WERI-Rb-1 (cell line): ENCODE measurements around the gene CRYGC.
A peak's percentile ranks its signal among the peaks of the same experiment; 100 is the strongest.

Experiments used
- DNase-seq: peaks from one replicate; pipeline ENCODE4 v3.0.0-alpha.2; 2020
- H3K27ac ChIP-seq: fragments of 250-450 bp; sonication (Bioruptor Pico); 2 replicates; pipeline ENCODE4 v1.5.1; 2020; ENCODE audit warnings: mild to moderate bottlenecking, moderate library complexity
- H3K27me3 ChIP-seq: fragments of 250-450 bp; sonication (Bioruptor Pico); 2 replicates; pipeline ENCODE4 v1.5.1; 2021; ENCODE audit warnings: mild to moderate bottlenecking, low read depth, moderate library complexity; ENCODE audit not compliant: insufficient read depth, severe bottlenecking
- H3K36me3 ChIP-seq: fragments of 250-450 bp; sonication (Bioruptor Pico); 2 replicates; pipeline ENCODE4 v1.5.1; 2020; ENCODE audit warnings: mild to moderate bottlenecking, moderate library complexity
- H3K4me3 ChIP-seq: 2 replicates; pipeline ENCODE4 v1.5.1; 2011; ENCODE audit warnings: low read depth, mild to moderate bottlenecking, control low read depth, low read length
- H3K9me3 ChIP-seq: fragments of 250-450 bp; sonication (Bioruptor Pico); 2 replicates; pipeline ENCODE4 v1.5.1; 2021; ENCODE audit warnings: mild to moderate bottlenecking, moderate library complexity; ENCODE audit not compliant: severe bottlenecking
- CTCF ChIP-seq: IDR thresholded peaks from 2 replicates; pipeline ENCODE4 v1.5.1; 2011; ENCODE audit warnings: low read depth, mild to moderate bottlenecking, control low read depth, inconsistent platforms, low read length

Gene CRYGC

GRCh38 chr2:208129744-208130711 lies at the start of gene CRYGC:
TSS of gene CRYGC (minus strand) at chr2:208129828. CDS start at chr2:208129792, 36 bp downstream.
- no peaks in the 10 kb centered on the region for H3K27me3 ChIP-seq
- H3K27ac ChIP-seq, result peak within 1 kb of the TSS; percentile 78
- no peaks in the 10 kb centered on the region for H3K36me3 ChIP-seq
- DNase-seq, result no peak
- TF ChIP-seq CTCF, result no peak
- peak within 1 kb of the TSS; percentile 34 for H3K4me3 ChIP-seq
- no peaks in the 10 kb centered on the region for H3K9me3 ChIP-seq

- Histone ChIP-seq H3K27me3 (no peaks in the 10 kb centered on the region), H3K9me3 (no peaks in the 10 kb centered on the region), H3K36me3 (no peaks in the 10 kb centered on the region), H3K4me3 (no peak overlapping the region), H3K27ac (no peak overlapping the region)
- no peak for DNase-seq
- 0 out of 2 replicates have a peak, but pooled peaks have one; percentile 9 for TF ChIP-seq CTCF
Observed at GRCh38 chr2:208179028-208179609, 49.5 kb upstream of the CRYGC start.

- Histone ChIP-seq H3K4me3 (peak overlapping the region; percentile 14; the same call in 1 of the 2 replicates), H3K36me3 (no peaks in the 10 kb centered on the region), H3K27me3 (no peaks in the 10 kb centered on the region), H3K9me3 (no peaks in the 10 kb centered on the region), H3K27ac (no peak overlapping the region)
- no peak for DNase-seq
- no peak for TF ChIP-seq CTCF
Observed at GRCh38 chr2:208175840-208176153, 46.2 kb upstream of the CRYGC start.

DNA sequence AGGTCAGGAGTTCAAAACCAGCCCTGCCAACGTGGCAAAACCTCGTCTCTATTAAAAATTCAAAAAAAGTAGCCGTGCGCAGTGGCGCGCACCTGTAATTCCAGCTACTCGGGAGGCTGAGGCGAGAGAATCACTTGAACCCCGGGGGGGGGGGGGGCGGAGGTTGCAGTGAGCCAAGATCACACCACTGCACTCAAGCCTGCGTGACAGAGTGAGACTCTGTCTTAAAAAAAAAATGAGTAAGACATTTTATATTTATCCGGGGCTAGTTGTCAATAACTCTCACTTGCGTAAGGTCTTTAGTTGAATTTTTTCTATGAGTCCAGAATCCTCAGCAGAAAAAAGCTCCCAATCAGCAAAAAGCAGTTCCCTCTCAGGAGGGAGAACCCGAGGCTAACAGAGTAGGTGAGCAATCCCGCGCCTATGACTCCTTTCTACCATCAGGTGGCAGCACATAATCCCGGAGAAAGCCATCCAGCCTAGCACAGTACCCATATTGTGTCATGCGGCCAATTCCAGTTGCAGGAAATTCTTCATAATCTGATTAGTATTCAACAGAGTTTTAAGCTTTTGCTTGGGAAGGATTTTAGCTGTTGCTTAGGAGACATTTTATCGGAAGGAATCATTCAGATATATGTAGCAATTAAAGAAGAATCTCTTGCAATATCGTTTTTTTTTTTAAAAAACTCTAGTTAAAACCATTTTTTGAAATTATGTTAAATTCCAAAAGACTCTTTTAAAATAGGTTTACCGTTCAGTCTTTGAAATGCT lies 45.6 kb upstream of the CRYGC start:
- TF ChIP-seq CTCF, result peak; percentile 88
- DNase-seq, result peak; percentile 86
- Histone ChIP-seq H3K9me3 (no peaks in the 10 kb centered on the region), H3K27me3 (no peaks in the 10 kb centered on the region), H3K4me3 (peak overlapping the region; percentile 14; the same call in 1 of the 2 replicates), H3K27ac (no peak overlapping the region), H3K36me3 (no peaks in the 10 kb centered on the region)

DNA sequence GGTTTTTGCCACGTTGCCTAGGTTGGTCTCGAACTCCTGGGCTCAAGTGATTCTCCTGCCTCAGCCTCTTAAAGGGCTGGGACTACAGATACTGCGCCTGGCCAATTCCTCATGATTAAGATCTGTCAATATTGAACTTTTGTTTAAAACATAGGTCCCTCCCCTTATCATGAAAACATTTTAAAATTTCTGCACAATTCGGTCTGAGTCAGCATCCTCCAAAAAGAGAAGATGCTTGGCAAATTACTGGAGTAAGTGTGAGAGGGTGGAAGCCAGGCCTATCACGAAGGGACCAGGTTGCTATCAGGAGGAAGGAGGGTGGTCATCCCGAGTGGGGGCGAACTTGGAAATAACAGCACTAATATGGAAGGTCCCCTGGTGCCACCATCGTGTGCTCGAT lies 44.5 kb upstream of the CRYGC start:
- no peak overlapping the region for H3K4me3 ChIP-seq
- no peaks in the 10 kb centered on the region for H3K27me3 ChIP-seq
- TF ChIP-seq CTCF, result no peak

More for the DNA sequence above, 44.5 kb upstream of the CRYGC start:
- no peak for DNase-seq
- H3K36me3 ChIP-seq, result no peaks in the 10 kb centered on the region
- H3K9me3 ChIP-seq, result no peaks in the 10 kb centered on the region
- no peak overlapping the region for H3K27ac ChIP-seq
